HG03108 (cell line): Measurements from ENCODE around the gene DLG2.
"Not testable (repeated sequence)": the region's sequence is repeated elsewhere in the genome, so short reads cannot be mapped to it uniquely, and the experiment has no call there.

Experiments
- ATAC-seq: cut with Tn5 transposase; IDR thresholded peaks from one replicate; pipeline ENCODE4 v1.9.1; 2021; ENCODE audit warnings: moderate library complexity; ENCODE audit not compliant: unreplicated experiment

The DLG2 gene

DNA sequence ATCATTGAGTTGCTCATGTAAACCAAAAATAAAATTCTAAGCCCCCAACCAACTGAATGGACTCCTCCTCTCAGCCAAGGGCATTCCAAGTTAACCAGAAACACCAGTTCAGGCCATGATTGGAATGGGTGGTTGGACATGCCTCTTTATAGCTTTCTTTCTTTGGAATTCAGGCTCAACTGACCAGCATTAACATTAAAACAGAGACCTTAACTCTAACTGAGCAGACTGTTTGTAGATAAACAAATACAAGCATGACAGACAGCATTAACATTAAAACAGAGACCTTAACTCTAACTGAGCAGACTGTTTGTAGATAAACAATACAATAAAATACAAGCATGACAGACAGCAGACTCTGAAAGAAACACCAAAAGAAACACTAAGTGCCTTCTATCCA lies 278.2 kb downstream of the DLG2 start:
- no peak for ATAC-seq

DNA sequence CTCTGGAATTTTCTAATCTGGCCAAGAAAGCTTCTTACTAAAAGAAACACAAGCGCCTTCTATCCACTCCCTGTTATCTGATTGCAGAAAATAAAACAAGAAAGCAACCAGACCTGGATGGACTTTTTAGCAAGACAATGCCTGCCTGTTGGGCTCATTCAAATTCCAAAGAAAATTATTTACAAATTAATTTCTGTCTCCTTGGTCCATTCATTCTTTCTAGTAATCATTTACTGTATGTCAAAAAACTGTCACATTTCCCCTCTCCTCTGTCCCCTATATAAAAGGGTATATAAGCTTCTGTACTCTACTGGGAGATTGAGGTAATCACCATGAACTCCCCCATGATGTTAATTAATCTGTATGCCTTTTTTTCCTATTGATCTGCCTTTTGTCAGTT lies 279.9 kb downstream of the DLG2 start:
- no peak for ATAC-seq

DNA sequence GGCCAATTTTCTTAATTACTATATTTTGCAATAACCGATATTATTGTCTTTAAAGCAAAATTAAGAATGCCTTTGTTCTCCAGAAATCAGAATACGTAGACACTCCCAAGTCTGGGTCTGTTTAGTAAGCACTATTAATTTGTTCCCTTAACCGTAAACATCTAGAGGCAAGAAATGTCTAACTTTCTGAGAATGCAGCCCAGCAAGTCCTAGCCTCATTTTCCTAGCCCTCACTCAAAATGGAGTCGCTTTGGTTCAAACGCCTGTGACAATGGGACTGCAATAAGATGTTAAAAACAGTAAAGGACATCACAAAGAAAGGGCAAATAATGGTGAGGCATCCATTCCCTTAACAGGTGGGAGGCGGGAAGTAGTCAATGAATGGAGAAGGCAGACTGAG lies 280.7 kb downstream of the DLG2 start:
- ATAC-seq: no peak

DNA sequence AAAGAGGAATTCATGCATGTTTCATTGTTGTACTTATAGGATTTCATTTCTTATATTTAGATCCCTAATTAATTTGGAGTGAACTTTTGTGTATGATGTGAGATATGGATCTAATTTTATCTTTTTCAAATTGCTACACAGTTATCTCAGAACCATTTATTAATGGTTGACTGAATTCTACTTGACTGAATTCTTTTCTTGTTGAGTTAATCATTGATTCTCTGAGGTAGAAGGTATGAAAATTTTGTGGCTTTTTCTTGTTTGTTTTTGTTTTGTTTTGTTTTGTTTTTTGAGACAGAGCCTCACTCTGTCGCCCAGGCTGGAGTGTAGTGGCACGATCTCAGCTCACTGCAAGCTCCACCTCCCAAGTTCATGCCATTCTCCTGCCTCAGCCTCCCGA lies 286.3 kb downstream of the DLG2 start:
- not testable (repeated sequence) for ATAC-seq

DNA sequence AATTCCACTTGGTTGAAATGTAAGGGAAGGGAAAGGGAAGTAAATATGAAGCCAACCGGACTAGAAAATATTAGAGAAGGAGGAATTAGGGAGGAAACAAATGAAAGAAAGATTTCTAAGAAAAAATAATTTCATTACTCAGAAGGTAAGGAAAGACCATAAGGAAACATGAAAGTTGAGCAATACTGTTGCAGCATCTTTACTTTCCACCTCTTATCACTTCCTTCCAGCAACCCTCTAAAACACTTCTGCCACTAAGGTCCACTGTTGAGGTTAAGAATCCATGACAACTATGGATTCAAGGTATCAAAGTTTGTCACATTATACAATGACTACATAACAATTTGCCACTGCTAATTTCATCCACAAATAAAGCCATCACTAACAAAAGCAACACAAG lies 308.6 kb downstream of the DLG2 start:
- ATAC-seq: no peak

DNA sequence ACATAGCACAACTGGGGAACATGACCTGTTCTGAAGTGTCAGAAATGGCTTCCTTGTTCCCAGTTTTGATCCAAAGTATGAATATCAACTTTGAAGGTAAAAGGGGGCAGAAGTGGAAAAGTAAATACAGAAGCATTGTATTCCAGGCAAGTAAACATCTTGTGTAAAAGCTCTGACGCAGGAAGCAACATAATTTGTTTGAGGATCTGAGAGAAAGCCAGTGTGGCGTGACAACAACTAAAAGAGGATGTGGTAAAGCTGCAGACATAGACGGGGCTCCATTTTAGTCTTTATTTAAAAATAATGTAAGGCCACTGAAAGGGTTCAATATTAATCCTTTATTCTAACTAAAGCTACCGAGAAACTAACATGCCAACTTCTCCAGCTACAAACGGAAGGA lies 310.2 kb downstream of the DLG2 start:
- ATAC-seq: peak; percentile 98

DNA sequence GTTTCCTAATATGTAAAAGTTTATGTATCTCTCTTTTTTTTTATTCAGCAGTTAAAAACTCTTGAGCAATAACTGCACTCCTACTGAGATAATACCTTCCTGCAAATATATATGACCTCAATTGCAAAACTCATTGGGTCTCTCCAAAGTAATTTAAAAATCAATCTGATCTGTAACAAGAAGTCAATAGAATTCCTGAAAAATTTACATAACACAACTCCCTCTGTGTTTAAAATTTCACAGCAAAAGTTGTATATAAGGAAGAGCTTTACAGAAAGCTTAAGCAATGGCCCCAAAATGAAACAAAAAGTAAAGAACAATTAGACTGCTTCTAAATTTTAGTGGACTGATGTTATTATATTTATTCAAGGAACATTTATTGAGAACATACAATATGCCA lies 313.4 kb downstream of the DLG2 start:
- no peak for ATAC-seq

DNA sequence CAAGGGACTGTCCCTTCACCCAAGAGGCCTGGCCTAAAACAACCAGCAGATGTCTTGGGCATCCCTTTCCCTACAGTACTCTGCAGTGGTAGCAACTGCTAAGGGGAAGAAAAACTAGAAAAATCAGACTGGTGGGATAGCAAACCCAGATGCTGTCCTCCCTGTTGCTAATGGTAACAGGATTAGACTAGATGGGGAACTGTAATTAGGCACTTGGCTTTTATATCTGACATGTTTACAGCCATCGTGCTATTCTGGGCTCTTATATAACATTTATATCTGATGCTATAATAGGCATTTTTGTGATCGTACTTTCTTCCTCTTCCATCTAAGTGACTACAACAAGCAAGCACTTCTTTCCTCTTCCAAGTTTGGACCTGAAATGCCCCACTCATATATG lies 316.7 kb downstream of the DLG2 start:
- no peak for ATAC-seq

DNA sequence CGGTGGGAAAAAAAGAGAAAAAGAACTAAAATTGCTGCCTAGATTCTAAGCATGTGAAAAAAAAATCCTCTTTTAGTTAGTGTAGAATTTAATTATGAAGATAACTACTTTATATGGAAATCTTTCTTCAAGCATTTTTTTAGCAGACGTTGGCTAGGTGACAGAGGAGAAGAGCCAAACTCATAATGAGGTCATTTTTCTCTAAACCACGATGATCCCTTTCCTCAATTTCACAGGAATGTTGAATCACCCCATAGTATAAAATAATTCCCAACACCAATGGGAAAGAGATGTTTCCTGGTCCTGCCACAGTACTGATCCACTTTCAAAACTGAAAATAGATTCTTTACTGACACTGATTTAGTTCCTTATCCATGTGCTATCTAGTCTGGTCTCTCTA lies 319.8 kb downstream of the DLG2 start:
- no peak for ATAC-seq

DNA sequence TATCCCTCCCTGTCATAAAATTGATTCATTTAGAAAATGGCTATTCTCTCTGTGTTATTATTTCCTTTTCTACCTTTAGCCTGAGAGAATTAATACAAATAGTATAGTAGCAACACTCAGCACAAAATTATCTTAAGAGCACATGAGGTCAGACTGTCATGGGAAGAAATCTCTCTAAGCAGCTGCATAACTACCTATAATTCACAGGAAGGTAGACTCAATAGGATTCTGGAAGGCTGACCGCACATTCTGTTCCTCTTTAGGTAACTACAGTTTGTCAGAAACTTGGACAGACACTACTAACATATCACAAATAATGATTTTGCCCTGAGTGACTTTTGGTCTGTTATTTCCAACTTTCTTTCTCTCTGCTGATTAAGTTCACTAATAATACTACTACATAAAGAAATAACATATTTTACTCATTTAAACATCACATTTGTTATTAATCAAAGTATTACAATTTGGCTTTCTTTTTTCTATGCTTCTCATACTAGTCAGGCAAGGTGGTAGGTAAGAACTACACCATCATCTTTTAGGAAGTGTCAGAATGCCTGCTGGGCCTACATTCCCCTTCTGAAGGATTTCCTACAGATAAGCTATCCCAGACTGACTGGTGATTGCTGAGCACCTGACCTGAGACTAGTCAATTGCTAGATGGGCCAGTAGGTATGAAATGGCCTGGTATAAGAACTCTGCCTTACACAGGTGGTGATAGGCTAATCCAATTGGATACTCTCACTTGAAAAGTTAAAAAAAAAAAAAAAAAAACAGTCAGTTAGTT lies 325.1 kb downstream of the DLG2 start:
- ATAC-seq: no peak

DNA sequence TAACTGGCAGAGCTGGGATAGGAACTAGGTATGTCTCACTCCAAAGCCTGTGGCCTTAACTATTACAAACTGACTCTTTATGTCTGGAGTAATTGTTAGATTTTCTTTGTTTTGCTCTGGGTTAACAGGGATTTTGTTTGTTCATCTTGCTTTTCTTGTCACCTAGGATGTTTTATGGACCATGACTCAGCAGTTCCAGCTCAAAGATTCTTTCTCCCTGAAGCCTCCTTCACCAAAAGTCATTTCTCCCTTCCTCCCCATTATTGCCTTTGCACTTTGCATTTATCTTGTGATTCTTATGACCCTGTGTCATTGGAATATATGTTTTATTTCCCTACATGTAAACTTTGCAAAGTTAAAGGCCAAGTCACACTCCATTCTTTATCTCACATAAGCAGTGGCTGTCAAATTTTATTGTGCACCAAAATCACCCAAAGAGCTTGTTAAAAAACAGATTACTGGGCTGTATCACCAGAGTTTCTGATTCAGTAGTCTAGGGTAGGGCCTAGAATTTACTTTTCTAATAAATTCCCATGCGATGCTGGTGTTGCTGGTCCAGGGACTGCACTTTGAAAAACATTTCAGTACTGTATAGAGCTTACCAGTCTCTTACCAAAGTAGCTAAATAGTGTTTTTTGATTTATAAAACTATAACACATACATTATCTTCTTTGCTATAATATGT lies 327.7 kb downstream of the DLG2 start:
- no peak for ATAC-seq

DNA sequence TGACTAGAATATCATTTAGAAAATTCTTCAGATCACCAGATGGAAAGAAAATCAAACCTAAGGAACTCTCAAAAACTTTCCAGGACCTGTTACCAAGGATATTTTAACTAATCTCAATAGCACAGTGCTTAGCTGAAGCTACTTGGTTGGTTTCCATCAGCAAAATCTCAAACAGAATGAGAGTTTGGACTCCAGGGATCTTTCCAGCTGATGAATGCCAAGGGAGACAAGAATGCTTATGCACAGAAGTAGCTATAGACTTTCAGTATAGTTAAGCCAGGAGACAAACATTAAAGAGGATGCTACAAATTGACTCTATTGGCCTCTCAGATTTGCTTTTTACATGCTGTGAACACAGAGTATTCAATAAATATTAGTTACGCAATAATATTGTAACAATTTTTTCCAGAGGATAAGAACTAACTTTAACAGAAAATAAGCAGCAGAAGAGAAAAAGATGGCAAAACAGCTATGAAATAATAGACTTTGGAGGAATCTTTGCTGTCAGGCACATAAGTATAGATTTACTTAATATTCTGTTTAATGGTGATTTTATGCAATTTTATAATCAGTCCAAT lies 331.4 kb downstream of the DLG2 start:
- ATAC-seq: no peak

DNA sequence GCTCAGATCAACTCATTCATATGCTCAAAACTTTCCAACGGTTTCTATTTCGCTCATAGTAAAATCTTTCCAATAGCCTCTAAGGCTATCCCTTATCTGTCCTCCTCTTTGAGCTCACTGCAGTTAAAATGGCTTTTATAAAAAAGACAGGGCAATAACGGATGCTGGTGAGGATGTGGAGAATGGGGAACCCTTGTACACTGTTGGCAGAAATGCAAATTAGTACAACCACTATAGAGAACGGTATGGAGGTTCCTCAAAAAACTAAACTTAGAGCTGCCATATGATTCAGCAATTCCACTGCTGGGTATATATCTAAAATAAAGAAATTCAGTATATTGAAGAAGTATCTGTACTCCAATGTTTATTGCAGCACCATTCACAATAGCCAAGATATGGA lies 345.6 kb downstream of the DLG2 start:
- ATAC-seq: no peak

DNA sequence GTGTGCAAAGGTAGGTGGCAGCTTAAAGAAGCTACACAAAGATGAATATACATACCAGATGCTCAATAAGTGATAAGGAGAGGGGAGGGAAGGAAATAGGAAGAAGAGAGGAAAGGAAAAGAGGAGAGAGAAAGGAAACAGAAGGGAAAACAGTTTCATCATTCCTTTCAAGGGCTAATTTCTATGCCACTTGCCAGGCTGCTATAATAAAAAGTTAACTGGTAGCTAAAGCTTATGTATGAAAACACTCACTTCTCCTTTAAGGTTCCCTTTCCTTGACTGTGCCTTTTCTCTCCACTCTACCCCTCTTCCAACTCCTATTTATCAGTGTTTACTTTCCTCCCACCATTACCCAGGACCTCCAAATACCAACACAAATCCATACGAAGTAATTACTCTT lies 347.9 kb downstream of the DLG2 start:
- ATAC-seq: no peak

DNA sequence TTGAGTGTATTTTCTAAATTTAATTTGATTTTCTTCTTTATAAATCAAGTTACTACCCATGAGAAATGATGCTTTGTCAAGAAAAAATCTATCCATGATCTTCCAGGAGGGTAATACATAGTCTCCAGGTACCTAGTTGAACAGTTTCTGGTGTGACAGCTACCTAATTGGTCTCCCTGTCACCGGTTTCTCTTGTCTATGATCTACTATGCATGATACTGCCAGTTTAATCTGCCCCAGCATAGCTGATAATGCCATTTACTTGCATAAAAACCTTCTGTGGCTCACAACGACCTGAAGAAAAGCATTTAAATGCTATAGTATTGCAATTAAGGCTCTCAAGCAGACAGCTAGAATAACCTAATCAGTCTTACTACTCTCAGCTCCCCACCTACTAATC lies 349.5 kb downstream of the DLG2 start:
- ATAC-seq: no peak

DNA sequence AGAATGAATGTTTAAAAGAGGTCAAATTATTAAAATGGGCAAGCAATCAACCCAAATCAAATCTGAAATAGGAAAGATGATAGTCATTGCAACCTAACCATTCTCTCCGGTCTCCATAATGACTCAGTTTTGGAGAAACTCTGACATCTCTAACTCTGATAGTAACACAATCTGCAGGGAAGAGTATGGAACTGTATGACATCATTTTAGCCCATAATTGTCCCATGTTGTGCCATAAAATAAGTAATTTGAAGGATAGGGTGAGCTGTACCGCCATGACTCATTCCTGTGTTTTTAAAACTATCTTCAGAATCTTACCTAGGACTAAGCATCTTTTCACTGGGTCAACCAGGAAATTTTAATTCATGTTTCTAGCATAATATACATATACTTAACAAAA lies 350.8 kb downstream of the DLG2 start:
- ATAC-seq: no peak

DNA sequence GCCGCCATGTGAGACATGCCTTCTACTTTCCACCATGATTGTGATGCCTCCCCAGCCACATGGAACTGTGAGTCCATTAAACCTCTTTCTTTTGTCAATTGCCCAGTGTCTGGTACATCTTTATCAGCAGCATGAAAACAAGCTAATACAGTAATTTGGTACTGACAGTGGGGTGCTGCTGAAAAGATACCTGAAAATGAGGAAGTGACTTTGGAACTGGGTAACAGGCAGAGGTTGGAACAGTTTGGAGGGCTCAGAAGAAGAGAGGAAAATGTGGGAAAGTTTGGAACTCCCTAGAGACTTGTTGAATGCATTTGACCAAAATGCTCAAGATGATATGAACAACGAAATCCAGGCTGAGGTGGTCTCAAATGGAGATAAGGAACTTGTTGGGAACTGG lies 356.8 kb downstream of the DLG2 start:
- not testable (repeated sequence) for ATAC-seq

DNA sequence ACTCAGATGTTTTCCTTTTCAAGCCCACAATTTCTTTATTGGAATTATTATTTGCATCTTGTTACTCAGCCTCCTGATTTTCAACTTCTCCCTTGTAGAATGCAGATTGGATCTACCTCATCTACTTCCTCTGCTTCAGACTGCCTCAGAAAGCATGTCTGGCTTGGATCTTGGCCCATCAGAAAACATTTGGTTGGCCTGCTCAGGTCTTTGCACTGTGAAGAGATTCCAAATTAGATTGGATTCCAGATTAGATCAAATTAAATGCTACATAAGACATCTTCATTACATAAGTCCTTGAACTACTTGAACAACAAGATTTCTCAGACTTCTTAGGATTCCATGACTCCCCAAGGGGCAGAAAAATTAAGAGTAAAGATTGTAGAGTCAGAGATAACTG lies 358.0 kb downstream of the DLG2 start:
- ATAC-seq: no peak

DNA sequence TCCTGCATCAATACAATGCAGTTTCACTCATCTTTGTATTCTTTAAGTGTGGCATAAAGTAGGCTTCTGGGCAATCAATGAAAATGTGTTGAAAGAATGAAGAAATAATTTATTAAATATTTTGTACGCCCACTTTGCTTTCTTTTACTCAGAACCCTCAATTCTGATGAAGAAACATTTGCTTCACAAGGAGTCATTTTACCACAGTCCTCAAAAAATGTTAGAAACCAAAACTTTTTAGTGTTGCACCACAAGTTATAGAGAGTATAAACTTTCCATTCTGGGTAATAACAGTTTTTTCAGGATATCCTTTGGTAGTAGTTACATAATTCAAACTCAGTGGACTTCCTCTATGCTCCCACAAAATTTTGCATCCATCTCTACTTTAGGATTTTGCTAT lies 360.5 kb downstream of the DLG2 start:
- no peak for ATAC-seq

DNA sequence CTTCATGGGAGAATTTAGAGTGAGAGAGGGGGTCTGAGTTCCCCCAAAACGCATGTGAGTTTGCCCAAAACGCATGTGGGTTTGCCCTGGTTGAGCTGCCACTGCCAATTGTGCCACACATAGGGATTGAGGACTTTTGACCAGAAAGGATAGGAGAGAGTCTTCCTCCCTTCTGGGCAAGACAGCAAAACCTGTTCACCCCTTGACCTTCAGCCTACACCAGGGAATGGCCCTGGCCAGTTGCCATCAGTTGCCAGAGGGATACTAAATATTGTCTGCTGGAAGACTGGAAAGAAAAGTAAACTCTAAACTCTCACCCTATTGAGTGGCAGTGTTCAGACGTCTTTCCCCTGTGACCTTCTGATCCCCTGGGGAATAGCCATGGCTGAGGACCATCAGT lies 363.8 kb downstream of the DLG2 start:
- no peak for ATAC-seq

DNA sequence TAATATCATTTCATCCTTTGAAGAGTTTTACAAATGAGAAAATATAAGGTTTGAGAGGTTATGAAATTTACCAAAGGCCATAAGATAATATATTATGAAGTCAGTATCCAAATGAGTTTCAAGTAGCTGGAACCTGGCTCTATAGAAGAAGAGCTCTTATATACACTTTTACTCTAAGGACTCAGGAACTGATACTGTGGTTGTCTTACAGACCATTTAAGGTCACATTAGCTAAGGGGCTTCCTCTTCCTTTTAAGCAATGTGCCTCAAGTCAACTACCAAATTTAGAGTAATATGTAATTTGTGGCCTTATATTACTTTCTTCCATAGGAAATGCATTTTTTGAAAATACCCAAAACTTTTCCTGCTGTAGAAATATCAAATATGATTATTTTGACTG lies 369.3 kb downstream of the DLG2 start:
- ATAC-seq: no peak

DNA sequence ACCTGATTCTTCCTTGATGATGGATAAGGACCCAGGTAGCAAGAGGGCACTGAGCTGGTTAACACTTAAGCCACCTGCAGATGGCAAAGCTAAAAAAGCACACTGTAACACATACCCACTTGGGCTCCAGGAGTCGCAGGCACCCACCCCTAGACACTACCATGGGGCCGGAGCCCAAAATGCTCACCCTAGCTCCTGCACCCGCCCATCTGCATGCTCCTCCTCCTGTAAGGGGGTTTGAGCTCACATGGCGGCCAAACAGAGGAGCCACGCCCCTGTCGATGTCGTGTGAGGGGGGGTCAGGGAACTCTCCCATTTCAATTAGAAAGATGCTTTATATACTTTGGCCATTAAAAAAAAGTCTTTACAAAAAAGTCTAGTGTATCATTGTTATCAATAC lies 370.7 kb downstream of the DLG2 start:
- no peak for ATAC-seq
